SK-N-SH (cell line): ENCODE data around the gene PIP4K2B. TPM values are rescaled to one million over a fixed set of nuclear protein-coding genes. Genes with fewer than 3 reads are reported as not detected.

Experiments used
- CTCF ChIA-PET: fragments of 300-600, 350-600 bp; formaldehyde crosslinking; extraction: SDS; loops from one replicate; lab custom pipeline; 2021; lab: Yijun Ruan, JAX
- POLR2A ChIA-PET: fragments of 350-600 bp; sonication (Branson Sonifier 250); formaldehyde crosslinking; extraction: SDS; loops from one replicate; lab custom pipeline; 2020; ENCODE audit warnings: antibody characterized with exemption, inconsistent platforms; lab: Yijun Ruan, JAX
- DNase-seq: peaks from one replicate; pipeline ENCODE4 v3.0.0; 2012
- H2AFZ ChIP-seq: fragments of 200-600 bp; sonication (generic); 2 replicates; pipeline ENCODE4 v1.8.1; 2016; ENCODE audit warnings: antibody characterized with exemption, mild to moderate bottlenecking, low read depth
- H3F3A ChIP-seq: fragments of 200-600 bp; sonication (generic); replicated peaks from 2 replicates; pipeline ENCODE3; 2016; ENCODE audit warnings: antibody characterized with exemption, mild to moderate bottlenecking; ENCODE audit not compliant: insufficient read depth
- H3K27ac ChIP-seq, 2 experiments: fragments of 200-500 bp in 1 of 2; fragments of 200-600 bp in 1 of 2; sonication (Bioruptor generic) in 1 of 2; sonication (generic), shearing (Covaris generic) in 1 of 2; 2 replicates each; pipeline versions ENCODE4 v1.5.1 to v1.6.1; 2014 to 2016; ENCODE audit warnings: low read depth in 2 of 2, inconsistent platforms in 1 of 2, low read length in 1 of 2, mild to moderate bottlenecking in 1 of 2, mixed read lengths in 1 of 2
- H3K27me3 ChIP-seq: fragments of 200-600 bp; sonication (generic), shearing (Covaris generic); 2 replicates; pipeline ENCODE4 v1.6.1; 2016; ENCODE audit warnings: mixed run types; ENCODE audit not compliant: insufficient read depth
- H3K36me3 ChIP-seq, 2 experiments: fragments of 200-500 bp in 1 of 2; fragments of 200-600 bp in 1 of 2; sonication (Bioruptor generic) in 1 of 2; sonication (generic) in 1 of 2; replicated peaks in 1 of 2; 2 replicates each; pipeline versions ENCODE3 to v1.5.1; 2014 to 2016; ENCODE audit warnings: low read length in 1 of 2, mild to moderate bottlenecking in 1 of 2; ENCODE audit not compliant: insufficient read depth in 2 of 2, control insufficient read depth in 1 of 2
- H3K4me1 ChIP-seq, 2 experiments: fragments of 200-500 bp in 1 of 2; fragments of 200-600 bp in 1 of 2; sonication (Bioruptor generic) in 1 of 2; sonication (generic), shearing (Covaris generic) in 1 of 2; 2 replicates each; pipeline versions ENCODE4 v1.5.1 to v1.6.1; 2014 to 2016; ENCODE audit warnings: low read depth in 1 of 2, low read length in 1 of 2, mixed run types in 1 of 2; ENCODE audit not compliant: insufficient read depth in 2 of 2, control insufficient read depth in 1 of 2
- H3K4me2 ChIP-seq: fragments of 200-600 bp; sonication (generic), shearing (Covaris generic); 2 replicates; pipeline ENCODE4 v1.6.1; 2017; ENCODE audit warnings: mixed run types
- H3K4me3 ChIP-seq, 2 experiments: fragments of 200-500 bp in 1 of 2; fragments of 200-600 bp in 1 of 2; sonication (Bioruptor generic) in 1 of 2; sonication (generic), shearing (Covaris generic) in 1 of 2; 2 replicates each; pipeline versions ENCODE4 v1.5.1 to v1.8.1; 2014 to 2016; ENCODE audit warnings: low read depth in 2 of 2, inconsistent platforms in 1 of 2, low read length in 1 of 2, mild to moderate bottlenecking in 1 of 2, mixed read lengths in 1 of 2, moderate library complexity in 1 of 2
- H3K79me2 ChIP-seq: fragments of 200-600 bp; sonication (generic); 2 replicates; pipeline ENCODE4 v1.8.1; 2017; ENCODE audit warnings: mild to moderate bottlenecking; ENCODE audit not compliant: insufficient read depth
- H3K9ac ChIP-seq: fragments of 200-600 bp; sonication (generic); 2 replicates; pipeline ENCODE4 v1.6.1; 2017; ENCODE audit warnings: mixed run types
- H3K9me2 ChIP-seq: fragments of 200-600 bp; sonication (generic); 2 replicates; pipeline ENCODE4 v1.6.1; 2017; ENCODE audit warnings: mixed run types
- H3K9me3 ChIP-seq: fragments of 200-600 bp; sonication (generic); 2 replicates; pipeline ENCODE4 v1.6.1; 2017; ENCODE audit warnings: mixed run types, mild to moderate bottlenecking, moderate library complexity
- H4K20me1 ChIP-seq: fragments of 200-600 bp; sonication (generic); 2 replicates; pipeline ENCODE4 v1.6.1; 2017; ENCODE audit warnings: mild to moderate bottlenecking, mixed run types; ENCODE audit not compliant: insufficient read depth
- CHD2 ChIP-seq: fragments of 150-350 bp; IDR thresholded peaks from 2 replicates; pipeline ENCODE4 v1.6.1; 2018; ENCODE audit warnings: low read length; ENCODE audit not compliant: partially characterized antibody
- ELF1 ChIP-seq: IDR thresholded peaks from 2 replicates; pipeline ENCODE4 v1.4.0; 2012
- EP300 ChIP-seq, 2 experiments: IDR thresholded peaks; 2 replicates each; pipeline versions ENCODE4 v1.4.0 to v1.6.1; 2012; ENCODE audit warnings: borderline replicate concordance in 1 of 2, low read depth in 1 of 2, low read length in 1 of 2
- EZH2phosphoT487 ChIP-seq: fragments of 200-600 bp; sonication (generic); IDR thresholded peaks from 2 replicates; pipeline ENCODE4 v1.6.1; 2017; ENCODE audit warnings: low read depth, mixed run types, mild to moderate bottlenecking, antibody characterized with exemption, moderate library complexity, borderline replicate concordance
- FOSL2 ChIP-seq: IDR thresholded peaks from 2 replicates; pipeline ENCODE4 v1.4.0; 2012; ENCODE audit warnings: low read depth, mild to moderate bottlenecking, moderate library complexity, borderline replicate concordance
- FOXJ3 ChIP-seq: sonication (generic); formaldehyde crosslinking; IDR thresholded peaks from 2 replicates; pipeline ENCODE4 v1.5.1; 2020; ENCODE audit warnings: mild to moderate bottlenecking, missing genetic modification reagents
- FOXM1 ChIP-seq: IDR thresholded peaks from 2 replicates; pipeline ENCODE4 v1.4.0; 2012; ENCODE audit warnings: low read depth, mild to moderate bottlenecking
- GABPA ChIP-seq: IDR thresholded peaks from 2 replicates; pipeline ENCODE4 v1.4.0; 2012; ENCODE audit warnings: low read depth, mild to moderate bottlenecking
- MXI1 ChIP-seq: IDR thresholded peaks from 2 replicates; pipeline ENCODE4 v1.6.1; 2012; ENCODE audit warnings: mild to moderate bottlenecking, low read depth, low read length, improper control_type of control experiment
- POLR2AphosphoS5 ChIP-seq: IDR thresholded peaks from 2 replicates; pipeline ENCODE4 v1.6.1; 2012; ENCODE audit warnings: low read depth, low read length
- RFX5 ChIP-seq: IDR thresholded peaks from 2 replicates; pipeline ENCODE4 v1.6.1; 2012; ENCODE audit warnings: mild to moderate bottlenecking, improper control_type of control experiment, low read length
- RXRA ChIP-seq: IDR thresholded peaks from 2 replicates; pipeline ENCODE4 v1.4.0; 2012; ENCODE audit warnings: low read depth, mild to moderate bottlenecking, borderline replicate concordance
- SIN3A ChIP-seq: IDR thresholded peaks from 2 replicates; pipeline ENCODE4 v1.6.1; 2012; ENCODE audit warnings: low read depth, mild to moderate bottlenecking, low read length, moderate library complexity, borderline replicate concordance
- TAF1 ChIP-seq: IDR thresholded peaks from 2 replicates; pipeline ENCODE4 v1.6.1; 2012; ENCODE audit warnings: low read depth, mild to moderate bottlenecking, low read length, moderate library complexity, borderline replicate concordance
- TCF12 ChIP-seq: IDR thresholded peaks from 2 replicates; pipeline ENCODE4 v1.4.0; 2012
- WGBS: methylation state at CpG from one replicate; pipeline ENCODE4 v1.1.6; 2017; ENCODE audit warnings: low lambda C conversion rate; 5-methylcytosine and 5-hydroxymethylcytosine counted together
- polyA plus RNA-seq, 3 experiments: library from polyadenylated mRNA; depleted of rRNA; stranded (reverse); fragments of >200 nt; gene quantifications; 2 replicates each; pipeline ENCODE4 v1.2.3, GENCODE V29; 2012
- TF ChIP-seq, protein P1 (sequence below): IDR thresholded peaks from 2 replicates; pipeline ENCODE4 v1.6.1; 2012; ENCODE audit warnings: mild to moderate bottlenecking, low read depth, low read length, moderate library complexity
- TF ChIP-seq, protein P2 (sequence below): fragments of 200-600 bp; sonication (generic); IDR thresholded peaks from 2 replicates; pipeline ENCODE4 v1.6.1; 2017; ENCODE audit warnings: antibody characterized with exemption, mild to moderate bottlenecking, moderate library complexity
- TF ChIP-seq, protein P3 (sequence below): IDR thresholded peaks from 2 replicates; pipeline ENCODE4 v1.4.0; 2012; ENCODE audit warnings: low read depth, borderline replicate concordance
- TF ChIP-seq, protein P4 (sequence below): IDR thresholded peaks from 2 replicates; pipeline ENCODE4 v1.4.0; 2012; ENCODE audit warnings: low read depth, borderline replicate concordance
- TF ChIP-seq, protein P5 (sequence below): IDR thresholded peaks from 2 replicates; pipeline ENCODE4 v1.4.0; 2012; ENCODE audit warnings: low read depth

PIP4K2B gene
- polyA plus RNA-seq, 1 of the 3 experiments (the other 2 are of a cell fraction) = 29.8 TPM

DNA sequence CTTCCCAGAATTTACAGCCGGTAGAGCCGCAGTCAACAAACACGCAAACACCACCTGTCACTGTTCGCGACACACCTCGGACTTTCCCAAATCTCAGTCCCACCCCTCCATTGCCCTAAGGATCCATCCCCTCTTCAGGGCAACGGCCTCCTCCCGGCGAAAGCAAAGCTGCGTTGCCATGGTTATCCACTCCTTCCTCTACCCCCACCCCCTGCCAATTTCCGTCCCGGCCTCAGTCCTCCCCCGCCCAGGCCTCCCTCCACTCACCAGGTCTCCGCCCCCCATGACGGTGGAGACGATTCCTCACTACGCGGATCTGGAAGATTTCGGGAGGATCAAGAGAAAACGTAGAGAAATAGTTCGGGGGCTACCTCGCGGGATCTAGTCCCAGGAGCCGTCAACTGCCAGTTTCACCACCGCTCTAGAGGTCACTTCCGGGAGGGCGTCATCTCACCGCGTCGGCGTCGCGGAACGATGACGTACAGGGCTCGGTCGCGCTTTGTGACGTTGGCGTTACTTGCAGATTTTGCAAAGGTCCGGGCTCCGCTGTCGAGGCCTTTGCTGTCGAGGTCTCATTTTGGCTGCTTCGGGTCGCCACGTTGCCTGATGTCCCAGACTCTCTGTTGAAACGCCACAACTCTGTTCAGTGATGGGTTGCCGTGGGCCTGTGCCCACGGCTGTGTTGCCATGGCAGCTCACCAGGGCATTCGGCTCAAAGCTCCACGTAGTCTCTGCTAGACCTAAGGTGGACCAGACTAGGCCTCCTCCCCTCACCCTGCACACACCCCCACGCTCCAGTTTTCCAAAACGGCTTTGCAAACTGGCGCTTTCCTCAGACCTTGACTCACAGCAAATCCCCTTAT is 25.8 kb upstream of the PIP4K2B start, which contains the start of gene CWC25:
Gene CWC25, minus strand, starts transcription at position 423 of the 863 bp plus-strand sequence. Its CDS starts 138 bp downstream, at position 285.
- Histone ChIP-seq H3K27me3 (no peaks in the 10 kb centered on the region), H3K4me3 (peak within 1 kb of the TSS; percentile 73 to 94), H3K27ac (peak within 1 kb of the TSS; percentile 94 to 97), H3K4me2 (peak within 1 kb of the TSS; percentile 88), H3K9me2 (no peaks in the 10 kb centered on the region), H3K79me2 (peaks cover 48% of the 10 kb centered on the region), H4K20me1 (no peaks in the 10 kb centered on the region), H3F3A (peaks cover 13% of the 10 kb centered on the region), H3K4me1 (peaks cover 5 to 15% of the 10 kb centered on the region in 2 experiments; a peak in 1 of 4 replicates), H3K9me3 (no peaks in the 10 kb centered on the region), H2AFZ (peak within 1 kb of the TSS; percentile 87), H3K9ac (peak within 1 kb of the TSS; percentile 91), H3K36me3 (peaks cover 5 to 8% of the 10 kb centered on the region in 2 experiments)
- peak; percentile 90 for DNase-seq
- TF ChIP-seq GABPA = peak; percentile 90
- peak; percentile 71 for TF ChIP-seq MXI1
- no peak for TF ChIP-seq RFX5
- TF ChIP-seq POLR2AphosphoS5 = peak; percentile 90
- no peak for TF ChIP-seq EZH2phosphoT487
- peak in 1 of 2 experiments; percentile 31; a peak in 1 of 4 replicates for TF ChIP-seq EP300 (IDR thresholded peaks at IDR 0.05; ENCODE audit: borderline replicate concordance in 1 of 2, low read depth in 1 of 2, low read length in 1 of 2)
- TF ChIP-seq, protein P1, sequence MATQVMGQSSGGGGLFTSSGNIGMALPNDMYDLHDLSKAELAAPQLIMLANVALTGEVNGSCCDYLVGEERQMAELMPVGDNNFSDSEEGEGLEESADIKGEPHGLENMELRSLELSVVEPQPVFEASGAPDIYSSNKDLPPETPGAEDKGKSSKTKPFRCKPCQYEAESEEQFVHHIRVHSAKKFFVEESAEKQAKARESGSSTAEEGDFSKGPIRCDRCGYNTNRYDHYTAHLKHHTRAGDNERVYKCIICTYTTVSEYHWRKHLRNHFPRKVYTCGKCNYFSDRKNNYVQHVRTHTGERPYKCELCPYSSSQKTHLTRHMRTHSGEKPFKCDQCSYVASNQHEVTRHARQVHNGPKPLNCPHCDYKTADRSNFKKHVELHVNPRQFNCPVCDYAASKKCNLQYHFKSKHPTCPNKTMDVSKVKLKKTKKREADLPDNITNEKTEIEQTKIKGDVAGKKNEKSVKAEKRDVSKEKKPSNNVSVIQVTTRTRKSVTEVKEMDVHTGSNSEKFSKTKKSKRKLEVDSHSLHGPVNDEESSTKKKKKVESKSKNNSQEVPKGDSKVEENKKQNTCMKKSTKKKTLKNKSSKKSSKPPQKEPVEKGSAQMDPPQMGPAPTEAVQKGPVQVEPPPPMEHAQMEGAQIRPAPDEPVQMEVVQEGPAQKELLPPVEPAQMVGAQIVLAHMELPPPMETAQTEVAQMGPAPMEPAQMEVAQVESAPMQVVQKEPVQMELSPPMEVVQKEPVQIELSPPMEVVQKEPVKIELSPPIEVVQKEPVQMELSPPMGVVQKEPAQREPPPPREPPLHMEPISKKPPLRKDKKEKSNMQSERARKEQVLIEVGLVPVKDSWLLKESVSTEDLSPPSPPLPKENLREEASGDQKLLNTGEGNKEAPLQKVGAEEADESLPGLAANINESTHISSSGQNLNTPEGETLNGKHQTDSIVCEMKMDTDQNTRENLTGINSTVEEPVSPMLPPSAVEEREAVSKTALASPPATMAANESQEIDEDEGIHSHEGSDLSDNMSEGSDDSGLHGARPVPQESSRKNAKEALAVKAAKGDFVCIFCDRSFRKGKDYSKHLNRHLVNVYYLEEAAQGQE = peak; percentile 47; the same call in 1 of the 2 replicates
- 0 out of 2 replicates have a peak, but pooled peaks have one; percentile 18 for TF ChIP-seq FOXJ3 (CRISPR knock-in tag)
- TF ChIP-seq, protein P2, sequence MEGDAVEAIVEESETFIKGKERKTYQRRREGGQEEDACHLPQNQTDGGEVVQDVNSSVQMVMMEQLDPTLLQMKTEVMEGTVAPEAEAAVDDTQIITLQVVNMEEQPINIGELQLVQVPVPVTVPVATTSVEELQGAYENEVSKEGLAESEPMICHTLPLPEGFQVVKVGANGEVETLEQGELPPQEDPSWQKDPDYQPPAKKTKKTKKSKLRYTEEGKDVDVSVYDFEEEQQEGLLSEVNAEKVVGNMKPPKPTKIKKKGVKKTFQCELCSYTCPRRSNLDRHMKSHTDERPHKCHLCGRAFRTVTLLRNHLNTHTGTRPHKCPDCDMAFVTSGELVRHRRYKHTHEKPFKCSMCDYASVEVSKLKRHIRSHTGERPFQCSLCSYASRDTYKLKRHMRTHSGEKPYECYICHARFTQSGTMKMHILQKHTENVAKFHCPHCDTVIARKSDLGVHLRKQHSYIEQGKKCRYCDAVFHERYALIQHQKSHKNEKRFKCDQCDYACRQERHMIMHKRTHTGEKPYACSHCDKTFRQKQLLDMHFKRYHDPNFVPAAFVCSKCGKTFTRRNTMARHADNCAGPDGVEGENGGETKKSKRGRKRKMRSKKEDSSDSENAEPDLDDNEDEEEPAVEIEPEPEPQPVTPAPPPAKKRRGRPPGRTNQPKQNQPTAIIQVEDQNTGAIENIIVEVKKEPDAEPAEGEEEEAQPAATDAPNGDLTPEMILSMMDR = no peak
- peak; percentile 11; the same call in 1 of the 2 replicates for TF ChIP-seq TCF12
- TF ChIP-seq, protein P3, sequence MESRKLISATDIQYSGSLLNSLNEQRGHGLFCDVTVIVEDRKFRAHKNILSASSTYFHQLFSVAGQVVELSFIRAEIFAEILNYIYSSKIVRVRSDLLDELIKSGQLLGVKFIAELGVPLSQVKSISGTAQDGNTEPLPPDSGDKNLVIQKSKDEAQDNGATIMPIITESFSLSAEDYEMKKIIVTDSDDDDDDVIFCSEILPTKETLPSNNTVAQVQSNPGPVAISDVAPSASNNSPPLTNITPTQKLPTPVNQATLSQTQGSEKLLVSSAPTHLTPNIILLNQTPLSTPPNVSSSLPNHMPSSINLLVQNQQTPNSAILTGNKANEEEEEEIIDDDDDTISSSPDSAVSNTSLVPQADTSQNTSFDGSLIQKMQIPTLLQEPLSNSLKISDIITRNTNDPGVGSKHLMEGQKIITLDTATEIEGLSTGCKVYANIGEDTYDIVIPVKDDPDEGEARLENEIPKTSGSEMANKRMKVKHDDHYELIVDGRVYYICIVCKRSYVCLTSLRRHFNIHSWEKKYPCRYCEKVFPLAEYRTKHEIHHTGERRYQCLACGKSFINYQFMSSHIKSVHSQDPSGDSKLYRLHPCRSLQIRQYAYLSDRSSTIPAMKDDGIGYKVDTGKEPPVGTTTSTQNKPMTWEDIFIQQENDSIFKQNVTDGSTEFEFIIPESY = peak; percentile 81; the same call in 1 of the 2 replicates
- TF ChIP-seq RXRA = no peak
- no peak for TF ChIP-seq FOXM1
- TF ChIP-seq ELF1 = peak; percentile 98
- peak; percentile 91 for TF ChIP-seq TAF1
- peak; percentile 85 for TF ChIP-seq SIN3A
- TF ChIP-seq, protein P4, sequence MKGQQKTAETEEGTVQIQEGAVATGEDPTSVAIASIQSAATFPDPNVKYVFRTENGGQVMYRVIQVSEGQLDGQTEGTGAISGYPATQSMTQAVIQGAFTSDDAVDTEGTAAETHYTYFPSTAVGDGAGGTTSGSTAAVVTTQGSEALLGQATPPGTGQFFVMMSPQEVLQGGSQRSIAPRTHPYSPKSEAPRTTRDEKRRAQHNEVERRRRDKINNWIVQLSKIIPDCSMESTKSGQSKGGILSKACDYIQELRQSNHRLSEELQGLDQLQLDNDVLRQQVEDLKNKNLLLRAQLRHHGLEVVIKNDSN = peak; percentile 22; the same call in 1 of the 2 replicates
- TF ChIP-seq FOSL2 = no peak
- TF ChIP-seq, protein P5, sequence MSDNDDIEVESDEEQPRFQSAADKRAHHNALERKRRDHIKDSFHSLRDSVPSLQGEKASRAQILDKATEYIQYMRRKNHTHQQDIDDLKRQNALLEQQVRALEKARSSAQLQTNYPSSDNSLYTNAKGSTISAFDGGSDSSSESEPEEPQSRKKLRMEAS = peak; percentile 95
- peak; percentile 95 for TF ChIP-seq CHD2
- ChIA-PET POLR2A (interaction anchor here (0.8 to 2.1 kb wide), 2 partner anchors 29 to 44 kb away, joined by 4 to 16 read pairs; partner anchors contain the start of genes LASP1 and RPL23), CTCF (interaction anchor here (0.6 to 1.2 kb wide), 3 partner anchors 44 to 316 kb away, joined by 3 to 4 read pairs (median 3); no protein-coding TSS in a partner anchor)
- 2% methylated on average over 29 of the region's 55 CpGs for WGBS
